Tibial nerve (tissue), 4 donors: ENCODE measurements around the gene SCP2. TPM values are rescaled to one million over a fixed set of nuclear protein-coding genes. Genes with fewer than 3 reads are reported as not detected.

Experiments
- DNase-seq, 2 donors: peaks; one replicate each; pipeline ENCODE4 v3.0.0-alpha.2; 2019; ENCODE audit warnings: low spot score in 2 of 2
- H3K27ac ChIP-seq, 4 donors: fragments of 200-600 bp; sonication (generic) in 3 of 4; one replicate each; pipeline ENCODE4 v1.5.1; 2017 to 2019; ENCODE audit warnings: mild to moderate bottlenecking in 1 of 4
- H3K27me3 ChIP-seq, 2 donors: fragments of 200-600 bp; sonication (generic) in 1 of 2; one replicate each; pipeline versions ENCODE4 v1.5.1 to v1.6.0; 2017 to 2019
- H3K36me3 ChIP-seq, 3 donors: fragments of 200-600 bp; sonication (generic); one replicate each; pipeline ENCODE4 v1.5.1; 2018 to 2019
- H3K4me1 ChIP-seq, 4 donors: fragments of 200-600 bp; sonication (generic) in 3 of 4; one replicate each; pipeline ENCODE4 v1.5.1; 2017 to 2019
- H3K4me3 ChIP-seq, 4 donors: fragments of 200-600 bp; sonication (generic) in 3 of 4; one replicate each; pipeline ENCODE4 v1.5.1; 2017 to 2019; ENCODE audit warnings: mild to moderate bottlenecking in 1 of 4, moderate library complexity in 1 of 4
- H3K9me3 ChIP-seq, 4 donors: fragments of 200-600 bp; sonication (generic) in 3 of 4; one replicate each; pipeline ENCODE4 v1.5.1; 2017 to 2019
- CTCF ChIP-seq, 5 experiments: fragments of 200-600 bp in 3 of 5; fragments of 450-650 bp in 2 of 5; sonication (generic) in 3 of 5; IDR thresholded peaks; one replicate each; pipeline ENCODE4 v1.5.1; 2016 to 2019; ENCODE audit warnings: antibody characterized with exemption in 5 of 5, mild to moderate bottlenecking in 3 of 5, moderate library complexity in 2 of 5
- EP300 ChIP-seq, 2 donors: sonication (generic); formaldehyde crosslinking; IDR thresholded peaks; one replicate each; pipeline ENCODE4 v1.6.1; 2017; ENCODE audit warnings: antibody characterized with exemption in 2 of 2, mild to moderate bottlenecking in 1 of 2
- POLR2A ChIP-seq, 2 donors: fragments of 450-650 bp; IDR thresholded peaks; one replicate each; pipeline ENCODE4 v1.6.1; 2017; ENCODE audit warnings: antibody characterized with exemption in 2 of 2, mild to moderate bottlenecking in 2 of 2, moderate library complexity in 2 of 2
- WGBS, 2 donors: methylation state at CpG; one replicate each; pipeline ENCODE4 v1.1.5; 2018; 5-methylcytosine and 5-hydroxymethylcytosine counted together
- total RNA-seq, 4 donors: library from RNA; depleted of rRNA; stranded (reverse); fragments of >200 nt; gene quantifications; one replicate each; pipeline ENCODE4 v1.1.0, GENCODE V29; 2016

Gene SCP2
- total RNA-seq, 4 donors from 2014 or later: 63.3 to 131 (median 104) TPM

GRCh38 chr1:53049574-53049967, 122.5 kb downstream of the SCP2 start:
- H3K36me3 ChIP-seq: peaks cover 0 to 22% (median 0%) of the 10 kb centered on the region in 3 donors
- H3K27me3 ChIP-seq: no peaks in the 10 kb centered on the region
- H3K4me3 ChIP-seq: no peak overlapping the region
- WGBS, 2 donors: 51 to 72% methylated on average over 3 of the region's 3 CpGs
- H3K27ac ChIP-seq: peak overlapping the region; percentile 11 to 82 (median 52)
- DNase-seq: no peak
- TF ChIP-seq POLR2A (IDR thresholded peaks at IDR 0.05): no peak
- no peak for TF ChIP-seq CTCF (IDR thresholded peaks at IDR 0.05)
- TF ChIP-seq EP300 (IDR thresholded peaks at IDR 0.05): no peak
- H3K9me3 ChIP-seq: no peaks in the 10 kb centered on the region
- H3K4me1 ChIP-seq: peaks cover 0 to 66% (median 23%) of the 10 kb centered on the region in 4 donors

- TF ChIP-seq CTCF (IDR thresholded peaks at IDR 0.05): no peak
- no peak for TF ChIP-seq EP300 (IDR thresholded peaks at IDR 0.05)
- no peak for TF ChIP-seq POLR2A (IDR thresholded peaks at IDR 0.05)
- Histone ChIP-seq H3K4me3 (no peak overlapping the region), H3K27me3 (no peaks in the 10 kb centered on the region), H3K27ac (peak overlapping the region in 3 of 4 donors; percentile 26 to 82 (median 79)), H3K9me3 (no peaks in the 10 kb centered on the region), H3K36me3 (peaks cover 0 to 22% (median 0%) of the 10 kb centered on the region in 3 donors), H3K4me1 (peaks cover 0 to 68% (median 24%) of the 10 kb centered on the region in 4 donors)
- DNase-seq: no peak
- 53 to 73% methylated on average over 2 of the region's 2 CpGs for WGBS, 2 donors
These were observed 123.2 kb downstream of the SCP2 start for GRCh38 chr1:53050310-53050709.

GRCh38 chr1:53051676-53052075, 124.6 kb downstream of the SCP2 start:
- TF ChIP-seq CTCF (IDR thresholded peaks at IDR 0.05) (no peak), POLR2A (IDR thresholded peaks at IDR 0.05) (no peak), EP300 (IDR thresholded peaks at IDR 0.05) (no peak)
- no peak for DNase-seq
- WGBS, 2 donors: 29 to 73% methylated on average over 1 of the region's 1 CpG
- Histone ChIP-seq H3K4me1 (peaks cover 0 to 68% (median 25%) of the 10 kb centered on the region in 4 donors), H3K36me3 (peaks cover 0 to 22% (median 0%) of the 10 kb centered on the region in 3 donors), H3K27me3 (no peaks in the 10 kb centered on the region), H3K9me3 (no peaks in the 10 kb centered on the region), H3K4me3 (no peak overlapping the region), H3K27ac (no peak overlapping the region)

- peak overlapping the region; percentile 61 to 95 (median 65) for H3K27ac ChIP-seq
- H3K27me3 ChIP-seq: peaks cover 0 to 4% of the 10 kb centered on the region in 2 donors
- no peak for DNase-seq
- H3K36me3 ChIP-seq: peaks cover 0 to 14% (median 0%) of the 10 kb centered on the region in 3 donors
- peaks cover 0 to 70% (median 26%) of the 10 kb centered on the region in 4 donors for H3K4me1 ChIP-seq
- TF ChIP-seq POLR2A (IDR thresholded peaks at IDR 0.05): no peak
- peak; percentile 55 to 71 for TF ChIP-seq EP300 (IDR thresholded peaks at IDR 0.05)
- WGBS, 2 donors: 17 to 29% methylated on average over 2 of the region's 2 CpGs
- H3K4me3 ChIP-seq: no peak overlapping the region
- no peaks in the 10 kb centered on the region for H3K9me3 ChIP-seq
These were observed 130.1 kb downstream of the SCP2 start for GRCh38 chr1:53057127-53057526.

GRCh38 chr1:53060579-53060978, 133.5 kb downstream of the SCP2 start:
- Histone ChIP-seq H3K27ac (peak overlapping the region; percentile 76 to 95 (median 90)), H3K27me3 (peaks cover 0 to 14% of the 10 kb centered on the region in 2 donors), H3K4me1 (peaks cover 0 to 80% (median 33%) of the 10 kb centered on the region in 4 donors), H3K4me3 (no peak overlapping the region), H3K36me3 (no peaks in the 10 kb centered on the region), H3K9me3 (no peaks in the 10 kb centered on the region)
- 71 to 74% methylated on average over 1 of the region's 1 CpG for WGBS, 2 donors
- DNase-seq: peak in 1 of 2 donors; percentile 73
- TF ChIP-seq CTCF (IDR thresholded peaks at IDR 0.05) (no peak), POLR2A (IDR thresholded peaks at IDR 0.05) (no peak), EP300 (IDR thresholded peaks at IDR 0.05) (peak in 1 of 2 donors; percentile 48)
